Tibial nerve (tissue), 3 donors: Measurements from ENCODE around the gene CHURC1.

ENCODE experiments used
- CTCF ChIP-seq, 5 experiments: fragments of 200-600 bp in 3 of 5; fragments of 450-650 bp in 2 of 5; sonication (generic) in 3 of 5; IDR thresholded peaks; one replicate each; pipeline ENCODE4 v1.5.1; 2016 to 2019; ENCODE audit warnings: antibody characterized with exemption in 5 of 5, mild to moderate bottlenecking in 3 of 5, moderate library complexity in 2 of 5
- POLR2A ChIP-seq, 2 donors: fragments of 450-650 bp; IDR thresholded peaks; one replicate each; pipeline ENCODE4 v1.6.1; 2017; ENCODE audit warnings: antibody characterized with exemption in 2 of 2, mild to moderate bottlenecking in 2 of 2, moderate library complexity in 2 of 2

- TF ChIP-seq CTCF (IDR thresholded peaks at IDR 0.05): no peak
- no peak for TF ChIP-seq POLR2A (IDR thresholded peaks at IDR 0.05)
These were observed 39.0 kb downstream of the CHURC1 start for GRCh38 chr14:64953310-64953654.
